K562 (cell line): ENCODE results near the gene DET1. TPM values are rescaled to one million over a fixed set of nuclear protein-coding genes. Genes with fewer than 3 reads are reported as not detected.

Experiments
- BDP1 ChIP-seq: IDR thresholded peaks from 3 replicates; pipeline ENCODE4 v1.6.1; 2011; ENCODE audit not compliant: insufficient read length, insufficient read depth
- CBX1 ChIP-seq: sonication (generic); IDR thresholded peaks from 2 replicates; pipeline ENCODE4 v1.6.1; 2016; ENCODE audit warnings: antibody characterized with exemption, low read depth, mild to moderate bottlenecking
- DACH1 ChIP-seq: fragments of 450-650 bp; IDR thresholded peaks from 2 replicates; pipeline ENCODE4 v1.6.1; 2018; ENCODE audit not compliant: partially characterized antibody
- FOSL1 ChIP-seq: fragments of 200-800 bp; sonication (Bioruptor generic); conservative IDR thresholded peaks from 2 replicates; pipeline ENCODE4 v1.6.1; 2016; ENCODE audit warnings: missing genetic modification characterization, missing compliant biosample characterization
- HDAC6 ChIP-seq: IDR thresholded peaks from 2 replicates; pipeline ENCODE4 v1.6.1; 2012; ENCODE audit warnings: low read depth, mild to moderate bottlenecking, control low read depth, inconsistent platforms, low read length, moderate library complexity
- HDAC8 ChIP-seq: fragments of 450-650 bp; IDR thresholded peaks from 2 replicates; pipeline ENCODE4 v1.6.1; 2016; ENCODE audit warnings: mild to moderate bottlenecking, missing genetic modification characterization, moderate library complexity, missing compliant biosample characterization
- HEY1 ChIP-seq: fragments of 250-450 bp; sonication (Bioruptor Pico); IDR thresholded peaks from 2 replicates; pipeline ENCODE4 v1.5.0; 2020; ENCODE audit warnings: mild to moderate bottlenecking, moderate library complexity, borderline replicate concordance
- HMG20A ChIP-seq: fragments of 450-650 bp; formaldehyde crosslinking; conservative IDR thresholded peaks from 2 replicates; pipeline ENCODE4 v1.4.0; 2020; ENCODE audit warnings: mild to moderate bottlenecking, mixed read lengths
- HOXB6 ChIP-seq: fragments of 250-450 bp; sonication (Bioruptor Pico); IDR thresholded peaks from 2 replicates; pipeline ENCODE4 v1.5.1; 2022; ENCODE audit warnings: mild to moderate bottlenecking, borderline replicate concordance
- KDM4B ChIP-seq, 2 experiments: fragments of 450-650 bp in 1 of 2; sonication (generic) in 1 of 2; IDR thresholded peaks; 2 replicates each; pipeline ENCODE4 v1.6.1; 2016 to 2017; ENCODE audit warnings: borderline replicate concordance in 2 of 2, antibody characterized with exemption in 1 of 2, low read depth in 1 of 2, mild to moderate bottlenecking in 1 of 2
- MYBL2 ChIP-seq, 2 experiments: fragments of 450-650 bp in 1 of 2; sonication (generic) in 1 of 2; formaldehyde crosslinking in 1 of 2; IDR thresholded peaks; 2 replicates each; pipeline versions ENCODE4 v1.6.1 to v1.8.1; 2017 to 2022; ENCODE audit warnings: borderline replicate concordance in 1 of 2, inconsistent platforms in 1 of 2, low read depth in 1 of 2, mild to moderate bottlenecking in 1 of 2, missing genetic modification reagents in 1 of 2, moderate library complexity in 1 of 2
- NRF1 ChIP-seq, 2 experiments: fragments of 450-650 bp; IDR thresholded peaks in 1 of 2; conservative IDR thresholded peaks in 1 of 2; 2 replicates each; pipeline ENCODE4 v1.6.1; 2014; ENCODE audit warnings: mild to moderate bottlenecking in 2 of 2
- RB1 ChIP-seq: fragments of 450-650 bp; IDR thresholded peaks from 2 replicates; pipeline ENCODE4 v1.6.1; 2017; ENCODE audit warnings: low read depth, mild to moderate bottlenecking
- ZNF507 ChIP-seq: conservative IDR thresholded peaks from 2 replicates; pipeline ENCODE4 v1.6.1; 2017; ENCODE audit warnings: missing genetic modification characterization, missing compliant biosample characterization
- polyA plus RNA-seq, 8 experiments: library from polyadenylated mRNA; depleted of rRNA in 4 of 8; stranded (reverse) in 5 of 8; unstranded in 3 of 8; fragments of >200 nt; fragmentation: Nextera tagmentation in 2 of 8; fragmentation: Illumina TruSeq in 1 of 8; extraction: Ambion mirVana in 2 of 8; extraction: Trizol in 1 of 8; gene quantifications; 2 replicates each; pipeline versions ENCODE4 v1.2.1 to v1.2.3, GENCODE V29; 2011 to 2014; ENCODE audit warnings: inconsistent platforms in 1 of 8, missing spikeins in 1 of 8
- total RNA-seq, 7 experiments: library from RNA; depleted of rRNA in 6 of 7; stranded (reverse); fragments of >200 nt in 6 of 7; fragmentation: Illumina TruSeq in 2 of 7; extraction: Trizol in 2 of 7; gene quantifications; 2 replicates each; pipeline versions ENCODE4 v1.2.1 to v1.2.3, GENCODE V29; 2011 to 2021; ENCODE audit warnings: low replicate concordance in 1 of 7
- TF ChIP-seq, protein P1 (sequence below): sonication (generic); formaldehyde crosslinking; IDR thresholded peaks from 2 replicates; pipeline ENCODE4 v1.8.0; 2023; ENCODE audit warnings: mild to moderate bottlenecking, missing genetic modification reagents
- TF ChIP-seq, protein P2 (sequence below): sonication (generic); formaldehyde crosslinking; IDR thresholded peaks from 2 replicates; pipeline ENCODE4 v1.4.0; 2020; ENCODE audit warnings: mild to moderate bottlenecking, missing genetic modification reagents
- TF ChIP-seq, protein P3 (sequence below): fragments of 450-650 bp; formaldehyde crosslinking; conservative IDR thresholded peaks from 2 replicates; pipeline ENCODE4 v1.4.0; 2022; ENCODE audit warnings: mild to moderate bottlenecking, missing genetic modification characterization
- TF ChIP-seq, protein P4 (sequence below): fragments of 250-450 bp; sonication (Bioruptor Pico); IDR thresholded peaks from 2 replicates; pipeline ENCODE4 v1.5.0; 2021; ENCODE audit warnings: mild to moderate bottlenecking, borderline replicate concordance

Gene DET1
- total and polyA plus RNA-seq, 9 of the 15 experiments (the other 6 are each of a cell fraction or from before 2014, with no cell fraction given) = 4.2 to 8.1 (median 6.0) TPM

DNA sequence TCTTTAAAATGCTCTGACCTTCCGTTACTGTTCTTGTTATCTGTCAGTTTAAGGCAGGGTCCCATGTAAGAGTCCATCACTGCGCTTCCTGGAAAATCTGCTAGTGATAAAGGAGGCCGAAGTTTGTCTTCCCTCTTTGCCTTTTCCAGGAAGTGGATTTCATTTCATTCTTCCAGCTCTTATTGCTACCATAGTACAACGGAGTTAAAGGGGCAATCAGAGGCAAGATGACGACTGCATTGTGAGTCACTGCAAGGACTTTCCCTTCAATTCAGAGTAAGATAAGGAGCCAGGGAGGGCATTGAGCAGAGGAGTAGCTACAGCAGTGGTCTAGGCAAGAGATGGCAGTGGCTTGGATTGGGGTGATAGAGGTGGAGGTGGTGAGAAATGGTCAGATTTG, 17.2 kb upstream of the DET1 start (continued):
- TF ChIP-seq, protein P1, sequence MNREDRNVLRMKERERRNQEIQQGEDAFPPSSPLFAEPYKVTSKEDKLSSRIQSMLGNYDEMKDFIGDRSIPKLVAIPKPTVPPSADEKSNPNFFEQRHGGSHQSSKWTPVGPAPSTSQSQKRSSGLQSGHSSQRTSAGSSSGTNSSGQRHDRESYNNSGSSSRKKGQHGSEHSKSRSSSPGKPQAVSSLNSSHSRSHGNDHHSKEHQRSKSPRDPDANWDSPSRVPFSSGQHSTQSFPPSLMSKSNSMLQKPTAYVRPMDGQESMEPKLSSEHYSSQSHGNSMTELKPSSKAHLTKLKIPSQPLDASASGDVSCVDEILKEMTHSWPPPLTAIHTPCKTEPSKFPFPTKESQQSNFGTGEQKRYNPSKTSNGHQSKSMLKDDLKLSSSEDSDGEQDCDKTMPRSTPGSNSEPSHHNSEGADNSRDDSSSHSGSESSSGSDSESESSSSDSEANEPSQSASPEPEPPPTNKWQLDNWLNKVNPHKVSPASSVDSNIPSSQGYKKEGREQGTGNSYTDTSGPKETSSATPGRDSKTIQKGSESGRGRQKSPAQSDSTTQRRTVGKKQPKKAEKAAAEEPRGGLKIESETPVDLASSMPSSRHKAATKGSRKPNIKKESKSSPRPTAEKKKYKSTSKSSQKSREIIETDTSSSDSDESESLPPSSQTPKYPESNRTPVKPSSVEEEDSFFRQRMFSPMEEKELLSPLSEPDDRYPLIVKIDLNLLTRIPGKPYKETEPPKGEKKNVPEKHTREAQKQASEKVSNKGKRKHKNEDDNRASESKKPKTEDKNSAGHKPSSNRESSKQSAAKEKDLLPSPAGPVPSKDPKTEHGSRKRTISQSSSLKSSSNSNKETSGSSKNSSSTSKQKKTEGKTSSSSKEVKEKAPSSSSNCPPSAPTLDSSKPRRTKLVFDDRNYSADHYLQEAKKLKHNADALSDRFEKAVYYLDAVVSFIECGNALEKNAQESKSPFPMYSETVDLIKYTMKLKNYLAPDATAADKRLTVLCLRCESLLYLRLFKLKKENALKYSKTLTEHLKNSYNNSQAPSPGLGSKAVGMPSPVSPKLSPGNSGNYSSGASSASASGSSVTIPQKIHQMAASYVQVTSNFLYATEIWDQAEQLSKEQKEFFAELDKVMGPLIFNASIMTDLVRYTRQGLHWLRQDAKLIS = no peak
- no peak for TF ChIP-seq RB1
- TF ChIP-seq ZNF507 (tag) = no peak
- no peak for TF ChIP-seq HDAC6
- TF ChIP-seq HMG20A = no peak
- TF ChIP-seq HOXB6 (CRISPR knock-in tag) = no peak
- TF ChIP-seq, protein P2, sequence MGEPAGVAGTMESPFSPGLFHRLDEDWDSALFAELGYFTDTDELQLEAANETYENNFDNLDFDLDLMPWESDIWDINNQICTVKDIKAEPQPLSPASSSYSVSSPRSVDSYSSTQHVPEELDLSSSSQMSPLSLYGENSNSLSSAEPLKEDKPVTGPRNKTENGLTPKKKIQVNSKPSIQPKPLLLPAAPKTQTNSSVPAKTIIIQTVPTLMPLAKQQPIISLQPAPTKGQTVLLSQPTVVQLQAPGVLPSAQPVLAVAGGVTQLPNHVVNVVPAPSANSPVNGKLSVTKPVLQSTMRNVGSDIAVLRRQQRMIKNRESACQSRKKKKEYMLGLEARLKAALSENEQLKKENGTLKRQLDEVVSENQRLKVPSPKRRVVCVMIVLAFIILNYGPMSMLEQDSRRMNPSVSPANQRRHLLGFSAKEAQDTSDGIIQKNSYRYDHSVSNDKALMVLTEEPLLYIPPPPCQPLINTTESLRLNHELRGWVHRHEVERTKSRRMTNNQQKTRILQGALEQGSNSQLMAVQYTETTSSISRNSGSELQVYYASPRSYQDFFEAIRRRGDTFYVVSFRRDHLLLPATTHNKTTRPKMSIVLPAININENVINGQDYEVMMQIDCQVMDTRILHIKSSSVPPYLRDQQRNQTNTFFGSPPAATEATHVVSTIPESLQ (CRISPR knock-in tag) = no peak
- TF ChIP-seq MYBL2 (IDR thresholded peaks at IDR 0.05; ENCODE audit: low read depth) = no peak
- no peak for TF ChIP-seq MYBL2 (CRISPR knock-in tag; IDR thresholded peaks at IDR 0.05; ENCODE audit: borderline replicate concordance)
- TF ChIP-seq, protein P3, sequence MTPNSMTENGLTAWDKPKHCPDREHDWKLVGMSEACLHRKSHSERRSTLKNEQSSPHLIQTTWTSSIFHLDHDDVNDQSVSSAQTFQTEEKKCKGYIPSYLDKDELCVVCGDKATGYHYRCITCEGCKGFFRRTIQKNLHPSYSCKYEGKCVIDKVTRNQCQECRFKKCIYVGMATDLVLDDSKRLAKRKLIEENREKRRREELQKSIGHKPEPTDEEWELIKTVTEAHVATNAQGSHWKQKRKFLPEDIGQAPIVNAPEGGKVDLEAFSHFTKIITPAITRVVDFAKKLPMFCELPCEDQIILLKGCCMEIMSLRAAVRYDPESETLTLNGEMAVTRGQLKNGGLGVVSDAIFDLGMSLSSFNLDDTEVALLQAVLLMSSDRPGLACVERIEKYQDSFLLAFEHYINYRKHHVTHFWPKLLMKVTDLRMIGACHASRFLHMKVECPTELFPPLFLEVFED (CRISPR knock-in tag) = no peak
- no peak for TF ChIP-seq HDAC8
- TF ChIP-seq BDP1 = no peak
- TF ChIP-seq, protein P4, sequence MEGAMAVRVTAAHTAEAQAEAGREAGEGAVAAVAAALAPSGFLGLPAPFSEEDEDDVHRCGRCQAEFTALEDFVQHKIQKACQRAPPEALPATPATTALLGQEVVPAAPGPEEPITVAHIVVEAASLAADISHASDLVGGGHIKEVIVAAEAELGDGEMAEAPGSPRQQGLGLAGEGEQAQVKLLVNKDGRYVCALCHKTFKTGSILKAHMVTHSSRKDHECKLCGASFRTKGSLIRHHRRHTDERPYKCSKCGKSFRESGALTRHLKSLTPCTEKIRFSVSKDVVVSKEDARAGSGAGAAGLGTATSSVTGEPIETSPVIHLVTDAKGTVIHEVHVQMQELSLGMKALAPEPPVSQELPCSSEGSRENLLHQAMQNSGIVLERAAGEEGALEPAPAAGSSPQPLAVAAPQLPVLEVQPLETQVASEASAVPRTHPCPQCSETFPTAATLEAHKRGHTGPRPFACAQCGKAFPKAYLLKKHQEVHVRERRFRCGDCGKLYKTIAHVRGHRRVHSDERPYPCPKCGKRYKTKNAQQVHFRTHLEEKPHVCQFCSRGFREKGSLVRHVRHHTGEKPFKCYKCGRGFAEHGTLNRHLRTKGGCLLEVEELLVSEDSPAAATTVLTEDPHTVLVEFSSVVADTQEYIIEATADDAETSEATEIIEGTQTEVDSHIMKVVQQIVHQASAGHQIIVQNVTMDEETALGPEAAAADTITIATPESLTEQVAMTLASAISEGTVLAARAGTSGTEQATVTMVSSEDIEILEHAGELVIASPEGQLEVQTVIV (CRISPR knock-in tag) = no peak
- no peak for TF ChIP-seq KDM4B (IDR thresholded peaks at IDR 0.05; ENCODE audit: borderline replicate concordance in 2 of 2, low read depth in 1 of 2)
- TF ChIP-seq DACH1 = no peak
- peak; percentile 91 for TF ChIP-seq FOSL1 (tag)
- TF ChIP-seq CBX1 = no peak
- TF ChIP-seq HEY1 (CRISPR knock-in tag) = no peak
- no peak for TF ChIP-seq NRF1 (conservative IDR thresholded peaks at IDR 0.05 in 1 of 2, IDR thresholded peaks at IDR 0.05 in 1 of 2)
